Measurements from ENCODE around the gene ZNF688.
A peak's percentile ranks its signal among the peaks of the same experiment; 100 is the strongest.
"Not testable (repeated sequence)": the region's sequence is repeated elsewhere in the genome, so short reads cannot be mapped to it uniquely, and the experiment has no call there.

Gene ZNF688

GRCh38 chr16:30555315-30556124, 16.0 kb downstream of the ZNF688 start:
- no peak for DNase-seq

- DNase-seq = no peak
Measured at GRCh38 chr16:30554557-30555314, 16.8 kb downstream of the ZNF688 start.

GRCh38 chr16:30553393-30553899, 18.1 kb downstream of the ZNF688 start:
- no peak for DNase-seq

- no peak for DNase-seq
Measured at GRCh38 chr16:30552956-30553355, 18.6 kb downstream of the ZNF688 start.

- peak; percentile 43 for DNase-seq
Measured at GRCh38 chr16:30551781-30552180, 19.7 kb downstream of the ZNF688 start.

GRCh38 chr16:30548416-30549253, 22.9 kb downstream of the ZNF688 start:
- DNase-seq = no peak

- DNase-seq = no peak
Measured at GRCh38 chr16:30546115-30546514, 25.4 kb downstream of the ZNF688 start.

GRCh38 chr16:30543067-30543466, 28.4 kb downstream of the ZNF688 start:
- DNase-seq = no peak

- DNase-seq = no peak
Measured at GRCh38 chr16:30541502-30542329, 29.8 kb downstream of the ZNF688 start.

- DNase-seq = not testable (repeated sequence)
Measured at GRCh38 chr16:30540916-30541464, 30.5 kb downstream of the ZNF688 start.

- DNase-seq = not testable (repeated sequence)
Measured at GRCh38 chr16:30539986-30540526, 31.5 kb downstream of the ZNF688 start.

GRCh38 chr16:30539000-30539964, 32.2 kb downstream of the ZNF688 start:
- DNase-seq = no peak

- not testable (repeated sequence) for DNase-seq
Measured at GRCh38 chr16:30536391-30537024, 35.0 kb downstream of the ZNF688 start.

GRCh38 chr16:30535777-30536190, 35.7 kb downstream of the ZNF688 start:
- DNase-seq = peak; percentile 72

- no peak for DNase-seq
Measured at GRCh38 chr16:30535106-30535776, 36.3 kb downstream of the ZNF688 start.

GRCh38 chr16:30534368-30535105, 37.0 kb downstream of the ZNF688 start, which contains the start of gene ZNF747:
Gene ZNF747, minus strand, starts transcription at chr16:30534858. Its CDS starts 179 bp downstream, at chr16:30534679.
- peak; percentile 93 for DNase-seq

- DNase-seq = peak; percentile 27
Measured at GRCh38 chr16:30533748-30534367, 37.7 kb downstream of the ZNF688 start.

- no peak for DNase-seq
Measured at GRCh38 chr16:30533146-30533522, 38.4 kb downstream of the ZNF688 start.

All from activated naive CD4-positive, alpha-beta T cell treated with anti-CD3 and anti-CD28 coated beads, Interleukin-2, amount 50 U/mL, for 16 hours (primary cell).